ENCODE measurements around the gene HOXB5.

The HOXB5 gene

DNA sequence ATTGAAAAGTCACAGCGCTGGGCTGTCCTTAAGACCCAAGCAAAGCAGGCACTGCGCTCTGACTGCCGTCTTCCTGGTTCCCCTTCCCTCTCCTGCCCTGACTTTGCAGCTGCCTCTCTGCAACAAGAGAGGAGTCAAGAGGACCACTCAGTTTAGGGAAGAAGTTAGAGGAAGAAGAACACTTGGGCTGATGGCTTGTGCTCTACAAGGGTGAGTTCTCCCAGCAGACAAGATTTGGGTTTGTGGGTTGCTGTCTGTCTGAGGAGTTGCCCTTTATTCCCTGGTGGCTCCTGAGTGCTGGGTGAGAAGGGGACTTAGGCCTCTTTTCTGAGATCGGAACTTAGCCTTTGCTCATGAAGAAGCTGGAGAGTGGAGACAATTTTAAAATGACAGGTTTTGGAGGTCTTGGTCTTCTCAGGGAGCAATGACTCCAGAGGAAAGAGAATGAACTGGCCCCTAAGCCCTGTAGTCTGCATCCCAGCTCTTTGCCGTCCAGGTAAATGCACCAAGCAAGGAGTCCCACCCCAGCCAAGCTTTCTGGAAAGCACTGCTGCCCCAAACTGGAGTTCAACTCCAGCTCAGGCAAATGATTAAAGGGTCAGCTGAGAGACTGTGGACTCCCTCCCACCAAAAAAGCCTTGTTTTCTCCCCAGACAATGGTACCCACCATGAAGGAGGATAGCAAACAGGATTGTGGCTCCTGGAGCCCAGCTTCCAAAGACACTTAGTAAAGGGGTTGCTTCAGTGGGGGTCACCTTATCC, 35.3 kb upstream of the HOXB5 start:
- H3K27ac ChIP-seq (ENCODE audit: insufficient read depth, low read length, poor library complexity, severe bottlenecking): no peak overlapping the region
- no peaks in the 10 kb centered on the region for H3K36me3 ChIP-seq (ENCODE audit: control insufficient read depth, insufficient read depth, low read length)
- H3K27me3 ChIP-seq (replicated peaks; ENCODE audit: control insufficient read depth, insufficient read depth, low read length, poor library complexity, severe bottlenecking): peaks cover 84% of the 10 kb centered on the region
- no peak overlapping the region for H3K4me3 ChIP-seq (ENCODE audit: insufficient read depth, low read depth, low read length, poor library complexity, severe bottlenecking)
- DNase-seq: no peak
- H3K4me1 ChIP-seq (ENCODE audit: control insufficient read depth, insufficient read depth, low read length, poor library complexity, severe bottlenecking): peaks cover 25% of the 10 kb centered on the region
- no peaks in the 10 kb centered on the region for H3K9me3 ChIP-seq (ENCODE audit: control insufficient read depth, low read length)

DNA sequence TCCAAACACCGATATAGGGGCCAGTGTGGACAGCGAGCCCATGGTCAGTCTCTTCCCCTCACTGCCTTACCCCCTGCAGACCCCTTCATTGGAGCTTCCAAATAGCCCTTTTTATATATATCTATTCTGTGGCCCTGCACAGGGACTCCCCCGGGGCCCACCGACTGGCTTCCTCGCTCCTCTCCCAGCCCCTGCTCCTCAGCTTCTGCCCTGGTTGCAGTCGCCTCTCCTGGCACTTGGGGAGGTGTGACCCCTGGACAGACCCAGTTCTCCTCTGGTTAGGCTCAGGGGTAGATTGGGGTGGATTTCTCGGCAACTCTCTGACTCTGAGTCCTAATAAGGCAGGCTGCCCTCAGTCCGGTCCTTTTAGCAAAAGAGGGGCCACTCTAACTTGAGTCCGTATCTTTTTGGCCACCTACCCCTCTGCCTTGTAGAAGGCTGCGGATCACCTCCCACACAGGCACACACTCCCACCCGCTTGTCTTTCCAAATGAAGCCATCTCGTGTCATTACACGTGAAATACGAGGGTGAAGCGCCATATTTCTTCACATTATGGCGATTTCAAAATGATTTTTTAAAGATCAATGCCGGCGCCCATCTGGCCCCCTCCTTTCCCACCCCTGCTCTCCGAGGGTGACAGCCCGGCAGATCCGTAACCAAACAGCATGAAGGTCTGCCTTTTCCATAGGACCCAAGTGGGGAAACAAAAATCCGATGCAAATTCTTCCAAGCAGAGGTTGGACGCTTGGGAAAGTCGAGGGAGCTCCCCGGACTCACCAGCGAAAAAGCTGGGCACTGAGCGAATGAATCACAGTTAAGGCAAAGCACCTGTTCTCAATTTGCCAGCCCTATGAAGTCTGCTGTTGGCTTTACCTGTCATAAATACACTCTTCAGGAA, 34.3 kb upstream of the HOXB5 start:
- no peak overlapping the region for H3K27ac ChIP-seq (ENCODE audit: insufficient read depth, low read length, poor library complexity, severe bottlenecking)
- DNase-seq: no peak
- no peaks in the 10 kb centered on the region for H3K9me3 ChIP-seq (ENCODE audit: control insufficient read depth, low read length)
- H3K4me1 ChIP-seq (ENCODE audit: control insufficient read depth, insufficient read depth, low read length, poor library complexity, severe bottlenecking): peaks cover 25% of the 10 kb centered on the region
- no peak overlapping the region for H3K4me3 ChIP-seq (ENCODE audit: insufficient read depth, low read depth, low read length, poor library complexity, severe bottlenecking)
- peaks cover 85% of the 10 kb centered on the region for H3K27me3 ChIP-seq (replicated peaks; ENCODE audit: control insufficient read depth, insufficient read depth, low read length, poor library complexity, severe bottlenecking)
- no peaks in the 10 kb centered on the region for H3K36me3 ChIP-seq (ENCODE audit: control insufficient read depth, insufficient read depth, low read length)

DNA sequence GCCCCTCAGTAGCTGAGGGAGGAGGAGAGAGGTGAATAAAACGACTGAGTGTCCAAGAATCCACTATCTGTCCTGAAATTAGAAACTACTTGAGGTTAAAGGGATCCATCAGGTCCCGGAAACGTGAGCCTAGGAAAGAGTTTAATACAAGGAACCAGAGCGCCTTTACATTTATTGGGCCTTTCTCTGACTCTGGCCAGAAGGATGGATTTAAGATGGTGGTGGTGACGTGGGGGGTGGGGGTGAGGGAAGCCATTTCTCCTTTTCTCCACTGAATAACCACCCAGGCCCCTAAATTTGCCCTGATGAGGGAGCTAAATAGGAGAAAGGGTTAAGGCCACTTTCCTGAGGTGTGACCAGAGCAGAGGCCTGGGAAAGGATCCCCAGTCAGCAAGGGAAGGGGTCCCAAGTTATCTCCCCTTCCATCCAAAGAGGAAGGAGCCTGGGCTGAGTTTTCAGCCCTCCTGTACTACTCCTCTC, 33.6 kb upstream of the HOXB5 start:
- Histone ChIP-seq H3K27me3 (replicated peaks; ENCODE audit: control insufficient read depth, insufficient read depth, low read length, poor library complexity, severe bottlenecking) (peaks cover 82% of the 10 kb centered on the region), H3K9me3 (ENCODE audit: control insufficient read depth, low read length) (no peaks in the 10 kb centered on the region), H3K4me3 (ENCODE audit: insufficient read depth, low read depth, low read length, poor library complexity, severe bottlenecking) (no peak overlapping the region), H3K27ac (ENCODE audit: insufficient read depth, low read length, poor library complexity, severe bottlenecking) (no peak overlapping the region), H3K4me1 (ENCODE audit: control insufficient read depth, insufficient read depth, low read length, poor library complexity, severe bottlenecking) (peaks cover 25% of the 10 kb centered on the region), H3K36me3 (ENCODE audit: control insufficient read depth, insufficient read depth, low read length) (no peaks in the 10 kb centered on the region)
- DNase-seq: no peak

DNA sequence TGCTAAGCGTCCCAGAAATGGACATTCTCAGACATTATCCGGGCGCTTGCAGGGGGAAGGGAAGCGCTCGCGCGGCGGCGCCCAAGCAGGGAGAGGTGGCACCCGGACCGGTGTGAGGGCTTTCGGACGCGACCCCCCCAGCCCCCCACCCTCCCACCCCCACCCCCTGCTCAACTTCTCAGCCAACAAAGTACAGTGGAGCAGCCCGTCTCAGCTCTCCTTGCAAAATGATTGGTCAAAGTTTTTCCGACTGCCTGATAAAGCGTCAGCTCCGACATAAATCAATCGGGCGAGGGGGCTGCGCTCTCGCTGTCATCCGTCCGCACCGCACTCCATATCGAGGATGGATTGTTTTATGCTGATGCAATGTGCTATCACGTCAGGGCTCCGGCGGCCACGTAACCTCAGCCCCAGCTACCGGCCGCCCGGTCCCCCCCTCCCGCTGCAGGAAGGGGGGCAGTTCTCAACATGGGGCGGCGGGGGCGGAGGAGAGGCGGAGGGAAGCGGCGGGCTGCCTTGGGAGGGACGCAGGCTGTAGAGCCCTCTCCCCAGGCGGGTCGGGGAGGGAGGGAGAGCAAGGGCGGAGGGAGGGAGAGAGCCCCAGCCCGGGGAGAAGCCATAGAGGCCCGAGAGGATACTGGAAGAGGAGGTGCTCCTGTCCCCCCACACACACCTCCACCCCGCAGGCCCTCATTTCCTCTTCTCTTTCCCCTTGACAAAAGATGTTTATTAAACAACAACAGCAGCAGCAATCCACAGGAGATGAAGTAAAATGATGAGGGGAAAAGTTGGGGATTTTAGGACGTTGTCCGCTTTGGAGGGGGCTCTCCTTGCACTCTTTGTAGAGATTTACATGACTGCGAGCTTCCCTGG, 32.9 kb upstream of the HOXB5 start, which contains the start of gene HOXB9:
TSS of gene HOXB9 (minus strand) at position 114 of the 873 bp plus-strand sequence. CDS start at position 25, 89 bp downstream.
- Histone ChIP-seq H3K4me3 (ENCODE audit: insufficient read depth, low read depth, low read length, poor library complexity, severe bottlenecking) (peak within 1 kb of the TSS; percentile 59), H3K27me3 (replicated peaks; ENCODE audit: control insufficient read depth, insufficient read depth, low read length, poor library complexity, severe bottlenecking) (peaks cover 79% of the 10 kb centered on the region), H3K4me1 (ENCODE audit: control insufficient read depth, insufficient read depth, low read length, poor library complexity, severe bottlenecking) (peaks cover 25% of the 10 kb centered on the region), H3K9me3 (ENCODE audit: control insufficient read depth, low read length) (no peaks in the 10 kb centered on the region), H3K27ac (ENCODE audit: insufficient read depth, low read length, poor library complexity, severe bottlenecking) (no peak within 1 kb of the TSS), H3K36me3 (ENCODE audit: control insufficient read depth, insufficient read depth, low read length) (no peaks in the 10 kb centered on the region)
- peak in 1 of 3 donors; percentile 32 for DNase-seq

DNA sequence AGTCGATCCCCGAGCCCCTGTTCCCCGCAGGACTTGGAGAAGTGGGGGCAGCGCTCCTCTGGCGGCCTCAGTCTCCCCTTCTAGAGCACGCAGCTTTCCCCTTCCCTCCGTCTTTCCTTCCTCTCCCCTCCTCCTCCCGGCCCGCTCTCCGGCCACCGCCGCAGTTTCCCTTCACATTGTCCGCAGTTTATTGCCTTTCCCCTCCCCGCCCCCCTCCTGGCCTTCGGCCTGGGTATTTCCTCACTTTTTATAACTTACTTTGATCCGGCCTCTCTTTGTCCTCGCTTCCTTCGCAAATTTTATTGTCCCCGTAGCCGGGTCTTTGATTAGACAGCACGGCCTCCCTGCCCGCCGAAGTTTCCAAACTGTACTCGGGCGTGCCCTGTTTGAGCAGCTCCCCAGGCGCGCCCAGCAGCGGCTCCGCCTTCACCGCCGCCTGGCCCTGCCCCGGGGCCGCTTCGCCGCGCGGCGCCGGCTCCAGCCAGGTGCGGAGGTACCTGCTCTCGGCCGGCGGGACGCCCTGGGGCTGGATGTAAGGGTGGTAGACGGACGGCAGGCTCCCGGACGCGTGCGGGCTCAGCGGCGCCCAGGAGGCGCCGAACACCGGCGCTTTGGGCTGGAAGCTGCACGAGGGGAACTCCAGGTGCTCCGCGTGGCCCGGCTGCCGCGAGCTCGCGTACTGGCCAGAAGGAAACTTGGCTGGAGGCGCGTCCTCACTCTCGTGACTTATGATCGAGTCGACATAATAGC, 32.1 kb upstream of the HOXB5 start:
- H3K9me3 ChIP-seq (ENCODE audit: control insufficient read depth, low read length): no peaks in the 10 kb centered on the region
- no peaks in the 10 kb centered on the region for H3K36me3 ChIP-seq (ENCODE audit: control insufficient read depth, insufficient read depth, low read length)
- DNase-seq: peak in 2 of 3 donors; percentile 20 to 28
- no peak overlapping the region for H3K27ac ChIP-seq (ENCODE audit: insufficient read depth, low read length, poor library complexity, severe bottlenecking)
- H3K4me3 ChIP-seq (ENCODE audit: insufficient read depth, low read depth, low read length, poor library complexity, severe bottlenecking): peak overlapping the region; percentile 59
- peaks cover 25% of the 10 kb centered on the region for H3K4me1 ChIP-seq (ENCODE audit: control insufficient read depth, insufficient read depth, low read length, poor library complexity, severe bottlenecking)
- peaks cover 72% of the 10 kb centered on the region for H3K27me3 ChIP-seq (replicated peaks; ENCODE audit: control insufficient read depth, insufficient read depth, low read length, poor library complexity, severe bottlenecking)

DNA sequence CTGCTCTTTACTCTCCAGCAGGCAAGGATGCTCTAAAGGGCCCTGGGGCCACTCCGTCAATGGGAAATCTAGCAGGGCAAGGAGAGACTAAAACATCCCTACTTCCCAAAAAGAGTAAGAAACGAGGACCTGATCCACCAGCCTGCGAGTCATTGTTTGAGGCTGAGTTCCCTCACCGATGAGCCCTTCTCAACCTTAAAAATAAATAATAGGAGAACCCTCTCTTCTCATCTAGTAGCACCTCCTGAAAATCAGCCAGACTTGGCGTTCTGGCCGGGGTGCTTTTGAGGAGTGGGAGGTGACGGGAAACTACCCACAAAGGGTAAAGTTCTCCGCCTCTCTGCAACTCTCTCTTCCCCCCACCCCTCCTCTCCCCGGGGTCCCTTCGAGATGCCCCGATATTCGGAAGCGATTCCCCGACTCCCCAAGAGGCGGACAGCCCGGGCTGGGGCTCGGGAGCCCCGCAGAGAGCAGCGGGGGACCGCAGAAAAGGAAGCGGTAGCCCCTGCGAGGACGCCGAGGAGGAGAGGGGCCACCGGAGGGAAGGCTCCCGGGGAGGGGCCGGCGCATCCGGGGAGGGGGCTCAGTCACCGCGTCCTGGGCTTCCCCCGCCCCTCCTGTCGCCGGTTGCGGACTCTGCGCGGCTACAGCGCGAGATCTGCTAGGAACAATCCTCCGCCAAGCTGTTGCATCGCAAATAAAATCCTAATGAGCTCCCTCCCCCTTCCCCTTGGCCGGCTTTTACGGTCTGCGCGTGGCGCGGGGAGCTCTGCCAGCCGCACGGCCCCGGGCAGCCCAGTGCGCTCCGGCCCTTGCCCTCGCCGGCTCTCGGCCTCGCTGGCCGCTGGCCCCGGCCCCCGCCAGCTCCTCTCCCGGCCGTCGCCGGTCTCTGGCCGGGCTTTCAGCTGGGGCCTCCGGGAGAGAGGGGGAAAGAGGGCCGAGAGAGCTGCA, 31.2 kb upstream of the HOXB5 start:
- Histone ChIP-seq H3K27ac (ENCODE audit: insufficient read depth, low read length, poor library complexity, severe bottlenecking) (no peak overlapping the region), H3K36me3 (ENCODE audit: control insufficient read depth, insufficient read depth, low read length) (no peaks in the 10 kb centered on the region), H3K27me3 (replicated peaks; ENCODE audit: control insufficient read depth, insufficient read depth, low read length, poor library complexity, severe bottlenecking) (peaks cover 74% of the 10 kb centered on the region), H3K9me3 (ENCODE audit: control insufficient read depth, low read length) (no peaks in the 10 kb centered on the region), H3K4me1 (ENCODE audit: control insufficient read depth, insufficient read depth, low read length, poor library complexity, severe bottlenecking) (peaks cover 25% of the 10 kb centered on the region), H3K4me3 (ENCODE audit: insufficient read depth, low read depth, low read length, poor library complexity, severe bottlenecking) (peak overlapping the region; percentile 59)
- peak in 2 of 3 donors; percentile 28 to 34 for DNase-seq

DNA sequence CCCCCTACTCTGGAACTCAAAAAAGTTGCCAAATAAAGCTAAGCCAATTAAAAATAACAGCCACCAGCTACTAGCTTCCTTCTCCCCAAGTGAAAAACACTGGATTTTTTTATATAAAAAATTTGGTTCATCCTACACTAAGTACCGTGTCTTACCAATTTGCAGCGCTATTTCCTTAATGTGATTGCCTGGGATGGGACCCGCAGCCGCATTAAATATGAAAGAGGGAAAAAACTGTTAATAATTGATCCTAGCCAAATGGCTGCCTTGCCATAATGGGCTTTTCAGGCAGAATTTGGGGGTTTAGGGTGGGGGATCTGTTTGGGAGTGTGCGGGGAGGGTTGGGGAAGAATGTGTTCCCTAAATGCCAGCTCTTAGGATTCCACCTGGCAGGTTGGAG, 30.5 kb upstream of the HOXB5 start:
- Histone ChIP-seq H3K9me3 (ENCODE audit: control insufficient read depth, low read length) (no peaks in the 10 kb centered on the region), H3K4me1 (ENCODE audit: control insufficient read depth, insufficient read depth, low read length, poor library complexity, severe bottlenecking) (peaks cover 25% of the 10 kb centered on the region), H3K36me3 (ENCODE audit: control insufficient read depth, insufficient read depth, low read length) (no peaks in the 10 kb centered on the region), H3K4me3 (ENCODE audit: insufficient read depth, low read depth, low read length, poor library complexity, severe bottlenecking) (no peak overlapping the region), H3K27ac (ENCODE audit: insufficient read depth, low read length, poor library complexity, severe bottlenecking) (no peak overlapping the region), H3K27me3 (replicated peaks; ENCODE audit: control insufficient read depth, insufficient read depth, low read length, poor library complexity, severe bottlenecking) (peaks cover 74% of the 10 kb centered on the region)
- no peak for DNase-seq

DNA sequence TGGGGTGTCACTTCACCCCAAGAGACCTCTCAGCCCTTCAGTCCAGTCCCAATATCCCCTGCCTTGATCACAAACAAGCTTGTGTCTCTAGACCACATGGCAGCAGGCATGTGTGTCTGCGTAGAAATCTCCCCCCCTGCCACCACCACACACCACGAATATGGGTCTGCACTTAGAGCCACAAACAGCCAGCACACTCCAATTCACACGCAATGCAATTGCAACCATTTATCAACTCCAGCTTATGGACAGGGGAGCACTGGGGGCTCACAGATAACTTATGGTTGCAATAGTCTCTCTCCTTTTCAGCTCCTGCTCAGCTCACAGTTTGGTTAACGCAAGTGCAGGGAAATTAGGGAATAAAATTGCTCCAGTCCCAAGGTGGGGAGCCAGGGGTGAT, 30.0 kb upstream of the HOXB5 start:
- H3K36me3 ChIP-seq (ENCODE audit: control insufficient read depth, insufficient read depth, low read length): no peaks in the 10 kb centered on the region
- H3K4me3 ChIP-seq (ENCODE audit: insufficient read depth, low read depth, low read length, poor library complexity, severe bottlenecking): no peak overlapping the region
- H3K27ac ChIP-seq (ENCODE audit: insufficient read depth, low read length, poor library complexity, severe bottlenecking): no peak overlapping the region
- H3K9me3 ChIP-seq (ENCODE audit: control insufficient read depth, low read length): no peaks in the 10 kb centered on the region
- no peak for DNase-seq
- peaks cover 27% of the 10 kb centered on the region for H3K4me1 ChIP-seq (ENCODE audit: control insufficient read depth, insufficient read depth, low read length, poor library complexity, severe bottlenecking)
- H3K27me3 ChIP-seq (replicated peaks; ENCODE audit: control insufficient read depth, insufficient read depth, low read length, poor library complexity, severe bottlenecking): peaks cover 75% of the 10 kb centered on the region
